Subcutaneous abdominal adipose tissue (tissue), 5 donors: Measurements from ENCODE around the gene SSTR5.

Source experiments
- H3K27ac ChIP-seq: one replicate; pipeline ENCODE4 v1.7.0; 2013; ENCODE audit warnings: low read depth, mild to moderate bottlenecking, inconsistent platforms, low read length, moderate library complexity
- H3K27me3 ChIP-seq, 5 donors: one replicate each; pipeline ENCODE4 v1.7.0; 2013; ENCODE audit warnings: low read length in 5 of 5, inconsistent platforms in 1 of 5; ENCODE audit not compliant: control insufficient read depth in 5 of 5, insufficient read depth in 4 of 5
- H3K36me3 ChIP-seq, 5 donors: one replicate each; pipeline ENCODE4 v1.7.0; 2013; ENCODE audit warnings: low read length in 5 of 5; ENCODE audit not compliant: control insufficient read depth in 5 of 5, insufficient read depth in 5 of 5
- H3K4me1 ChIP-seq, 5 donors: one replicate each; pipeline ENCODE4 v1.7.0; 2013; ENCODE audit warnings: low read length in 5 of 5, mild to moderate bottlenecking in 3 of 5, moderate library complexity in 1 of 5; ENCODE audit not compliant: control insufficient read depth in 5 of 5, insufficient read depth in 5 of 5
- H3K4me3 ChIP-seq, 5 donors: one replicate each; pipeline ENCODE4 v1.7.0; 2013; ENCODE audit warnings: low read length in 5 of 5, low read depth in 1 of 5
- H3K9ac ChIP-seq, 5 donors: one replicate each; pipeline ENCODE4 v1.7.0; 2013; ENCODE audit warnings: low read length in 5 of 5, mild to moderate bottlenecking in 4 of 5, moderate library complexity in 3 of 5
- H3K9me3 ChIP-seq, 5 donors: one replicate each; pipeline ENCODE4 v1.7.0; 2013; ENCODE audit warnings: low read length in 5 of 5; ENCODE audit not compliant: control insufficient read depth in 5 of 5
- donor health status: healthy.
- donor health status: healthy.
- donor health status: healthy.
- donor health status: healthy.
- donor health status: healthy.

The SSTR5 gene

GRCh38 chr16:1094601-1095449 is 22.3 kb downstream of the SSTR5 start:
- H3K27ac ChIP-seq, result no peak overlapping the region
- peaks cover 27 to 45% (median 33%) of the 10 kb centered on the region in 5 donors for H3K27me3 ChIP-seq
- peaks cover 0 to 5% (median 1%) of the 10 kb centered on the region in 5 donors for H3K4me1 ChIP-seq
- peaks cover 0 to 3% (median 0%) of the 10 kb centered on the region in 5 donors for H3K9me3 ChIP-seq
- no peaks in the 10 kb centered on the region for H3K36me3 ChIP-seq
- no peak overlapping the region for H3K9ac ChIP-seq
- no peak overlapping the region for H3K4me3 ChIP-seq

DNA sequence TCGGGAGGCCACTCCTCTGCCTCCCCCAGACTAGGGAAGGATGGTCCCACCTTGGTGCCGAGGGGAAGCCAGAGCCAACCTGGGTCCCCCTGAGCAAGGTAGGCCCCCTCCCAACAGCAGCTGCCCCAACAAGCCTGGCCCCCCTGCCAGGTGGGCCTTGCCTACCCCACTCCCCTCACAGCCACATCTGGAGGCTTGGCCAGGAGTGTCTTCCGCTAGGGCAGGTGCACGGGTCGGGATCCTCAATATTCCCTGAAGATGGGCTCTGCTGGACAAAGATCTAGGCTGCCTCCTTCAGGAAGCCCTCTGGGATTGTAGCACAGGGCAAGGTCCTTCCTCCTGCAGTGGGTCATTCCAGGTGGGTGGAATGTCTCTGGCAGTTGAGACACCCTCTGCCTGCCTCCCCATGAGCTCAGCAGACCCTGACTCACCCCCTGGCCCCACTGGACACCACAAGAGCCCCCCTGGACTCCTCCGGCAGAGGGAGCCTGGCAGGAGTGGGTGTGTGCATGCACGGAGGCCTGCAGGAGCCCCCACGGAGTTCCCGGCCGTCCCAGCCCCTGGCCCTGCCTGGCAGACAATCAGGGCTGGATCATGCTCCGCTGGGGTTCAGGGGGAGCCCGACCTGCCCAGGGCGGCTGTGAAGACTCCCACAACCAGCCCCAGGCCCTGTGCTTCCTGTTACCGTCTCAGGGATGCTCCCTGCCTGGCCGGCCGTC is 23.1 kb downstream of the SSTR5 start:
- Histone ChIP-seq H3K27me3 (peaks cover 28 to 44% (median 29%) of the 10 kb centered on the region in 5 donors), H3K27ac (no peak overlapping the region), H3K9me3 (peaks cover 0 to 3% (median 0%) of the 10 kb centered on the region in 5 donors), H3K9ac (no peak overlapping the region), H3K36me3 (no peaks in the 10 kb centered on the region), H3K4me3 (no peak overlapping the region), H3K4me1 (no peaks in the 10 kb centered on the region)

DNA sequence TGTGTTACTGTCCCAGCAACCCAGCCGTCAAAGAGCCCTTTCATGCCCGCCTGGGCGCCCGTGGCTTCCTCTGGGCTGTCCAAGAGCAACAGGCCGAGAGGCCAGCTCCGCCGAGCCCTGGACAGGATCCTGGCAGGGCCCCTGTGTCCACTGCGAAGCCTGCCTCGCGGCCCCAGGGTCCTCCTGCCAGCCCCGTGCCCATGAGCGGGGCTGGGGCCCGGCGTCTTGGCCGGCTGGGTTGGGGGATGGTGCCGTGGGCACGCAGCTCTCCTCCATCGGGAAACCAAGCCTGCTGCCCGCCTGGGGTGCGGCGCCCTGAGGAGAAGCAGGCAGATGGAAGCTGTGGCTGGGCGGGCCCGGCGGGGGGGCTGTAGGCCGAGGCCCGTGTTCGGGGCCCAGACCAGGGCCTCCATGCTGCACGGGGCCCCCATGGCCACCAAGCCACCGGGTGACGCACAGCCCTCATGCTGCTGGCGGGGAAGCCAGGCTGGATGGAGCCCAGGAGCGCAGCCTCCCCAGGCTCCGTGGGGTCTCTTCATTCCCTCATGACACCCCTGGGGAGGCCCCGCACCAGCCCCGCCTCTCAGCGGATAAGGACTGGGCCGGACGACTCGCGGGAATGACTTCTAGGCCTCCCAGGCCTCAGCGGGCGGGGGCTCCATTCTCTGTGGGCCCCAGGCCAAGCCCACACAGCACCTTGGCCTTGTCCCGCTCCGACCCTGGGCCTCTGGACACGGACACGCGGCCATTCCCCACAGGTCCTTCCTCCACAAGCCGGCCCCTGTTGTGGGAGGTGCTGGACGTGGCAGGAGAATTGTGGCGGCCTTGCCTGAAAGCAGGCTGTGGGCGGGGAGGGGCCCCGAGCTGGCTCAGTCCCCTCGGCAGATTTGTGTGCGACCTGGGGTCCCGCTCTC is 23.9 kb downstream of the SSTR5 start, which contains the start of gene C1QTNF8:
C1QTNF8 (minus strand) TSS at position 76 of the 914 bp plus-strand sequence. CDS start 1,322 bp downstream, outside the sequence.
- Histone ChIP-seq H3K9me3 (peaks cover 0 to 3% (median 0%) of the 10 kb centered on the region in 5 donors), H3K4me3 (no peak within 1 kb of the TSS), H3K9ac (no peak within 1 kb of the TSS), H3K4me1 (no peaks in the 10 kb centered on the region), H3K27ac (no peak within 1 kb of the TSS), H3K36me3 (no peaks in the 10 kb centered on the region), H3K27me3 (peaks cover 28 to 47% (median 29%) of the 10 kb centered on the region in 5 donors)

DNA sequence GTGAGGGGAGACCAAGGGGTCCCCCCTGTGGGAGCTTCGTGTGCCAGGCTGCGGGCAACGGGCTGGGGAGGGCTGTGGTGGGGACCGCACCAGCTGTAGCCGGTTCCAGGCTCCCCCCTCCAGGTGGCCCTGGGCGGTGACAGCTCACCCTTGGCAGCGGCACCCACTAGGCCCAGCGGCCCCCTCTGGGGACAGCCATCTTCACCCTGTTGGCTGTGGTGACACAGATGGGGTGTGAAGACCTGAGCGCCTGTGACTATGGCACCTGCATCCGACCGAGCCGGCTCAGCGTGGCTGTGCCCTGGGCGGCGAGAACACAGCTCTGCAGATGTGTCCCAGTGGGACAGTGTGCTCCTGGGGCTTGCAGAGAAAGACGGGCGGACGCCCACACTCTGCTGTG is 24.6 kb downstream of the SSTR5 start:
- H3K4me3 ChIP-seq, result no peak overlapping the region
- no peaks in the 10 kb centered on the region for H3K4me1 ChIP-seq
- H3K9me3 ChIP-seq, result peaks cover 0 to 3% (median 0%) of the 10 kb centered on the region in 5 donors
- H3K36me3 ChIP-seq, result no peaks in the 10 kb centered on the region
- H3K9ac ChIP-seq, result no peak overlapping the region
- H3K27ac ChIP-seq, result no peak overlapping the region
- peaks cover 23 to 53% (median 33%) of the 10 kb centered on the region in 5 donors for H3K27me3 ChIP-seq

DNA sequence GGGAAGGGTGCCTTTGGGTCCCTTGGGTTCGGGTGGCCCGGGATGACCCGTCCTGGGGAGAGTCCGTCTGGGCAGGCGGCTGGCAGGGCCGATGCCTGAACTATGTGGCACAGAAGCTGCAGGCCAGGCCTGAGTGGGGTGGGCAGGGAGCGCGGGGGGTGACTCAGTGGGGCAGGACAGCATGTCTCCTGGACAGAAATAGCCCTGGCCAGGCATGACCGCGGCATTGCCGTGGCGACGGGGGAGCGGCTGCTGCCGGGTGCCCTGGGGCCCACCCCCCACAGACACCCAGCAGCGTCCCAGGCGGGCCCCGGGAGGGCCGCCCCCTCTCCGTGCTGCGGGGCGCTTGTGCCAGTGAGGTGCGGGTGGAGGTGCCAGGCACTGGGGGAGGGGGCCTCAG is 25.3 kb downstream of the SSTR5 start:
- H3K4me1 ChIP-seq, result peaks cover 0 to under 1% (median 0%) of the 10 kb centered on the region in 5 donors
- H3K4me3 ChIP-seq, result no peak overlapping the region
- no peaks in the 10 kb centered on the region for H3K36me3 ChIP-seq
- H3K27ac ChIP-seq, result no peak overlapping the region
- H3K27me3 ChIP-seq, result peaks cover 22 to 54% (median 33%) of the 10 kb centered on the region in 5 donors
- H3K9ac ChIP-seq, result no peak overlapping the region
- peaks cover 0 to 3% (median 0%) of the 10 kb centered on the region in 5 donors for H3K9me3 ChIP-seq

- Histone ChIP-seq H3K4me1 (peaks cover 0 to 5% (median 4%) of the 10 kb centered on the region in 5 donors), H3K27me3 (peaks cover 26 to 60% (median 36%) of the 10 kb centered on the region in 5 donors), H3K4me3 (no peak overlapping the region), H3K9ac (no peak overlapping the region), H3K36me3 (no peaks in the 10 kb centered on the region), H3K9me3 (peaks cover 0 to 2% (median 0%) of the 10 kb centered on the region in 5 donors), H3K27ac (no peak overlapping the region)
Observed at GRCh38 chr16:1098266-1098991, 25.9 kb downstream of the SSTR5 start.

- H3K9me3 ChIP-seq, result no peaks in the 10 kb centered on the region
- H3K9ac ChIP-seq, result no peak overlapping the region
- H3K36me3 ChIP-seq, result no peaks in the 10 kb centered on the region
- H3K4me1 ChIP-seq, result peaks cover 0 to 5% (median 4%) of the 10 kb centered on the region in 5 donors
- peaks cover 34 to 69% (median 42%) of the 10 kb centered on the region in 5 donors for H3K27me3 ChIP-seq
- no peak overlapping the region for H3K4me3 ChIP-seq
- H3K27ac ChIP-seq, result no peak overlapping the region
Observed at GRCh38 chr16:1099189-1100083, 26.9 kb downstream of the SSTR5 start.

DNA sequence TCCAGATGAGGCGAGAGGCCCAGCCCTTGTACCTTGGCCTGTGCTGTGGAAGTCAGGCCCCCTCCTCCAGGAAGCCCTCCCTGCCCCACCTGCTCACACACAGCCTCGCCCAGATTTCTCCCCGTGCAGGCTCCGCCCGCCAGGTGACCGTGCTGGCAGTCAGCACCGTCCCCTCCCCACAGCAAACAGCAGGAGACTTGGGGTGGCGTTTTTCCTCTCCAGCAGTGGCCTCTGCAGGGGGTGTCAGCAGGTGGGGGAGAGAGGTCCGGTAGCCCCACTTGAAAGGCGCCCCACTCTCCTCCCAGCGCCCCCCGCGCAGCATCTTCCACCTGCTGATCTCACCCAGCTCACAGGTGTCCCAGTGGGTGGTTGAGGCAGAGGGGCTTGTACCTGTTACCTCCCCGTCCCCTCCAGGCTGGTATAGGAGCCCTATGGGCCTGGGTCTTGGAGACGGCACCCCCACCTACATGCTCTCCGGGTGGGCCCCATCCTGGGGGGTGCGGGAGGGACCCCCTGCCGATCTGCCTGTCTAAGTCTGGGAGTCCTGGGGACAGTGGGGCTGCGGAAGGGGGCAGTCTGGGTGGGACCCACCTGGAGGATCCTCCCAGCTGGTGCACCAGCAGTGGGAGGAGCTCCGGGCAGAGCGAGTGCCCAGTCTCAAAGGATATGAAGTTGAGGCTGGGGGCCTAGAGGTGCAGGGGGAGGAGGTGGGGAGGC is 27.7 kb downstream of the SSTR5 start:
- no peak overlapping the region for H3K9ac ChIP-seq
- peaks cover 0 to 5% (median 4%) of the 10 kb centered on the region in 5 donors for H3K4me1 ChIP-seq
- no peaks in the 10 kb centered on the region for H3K9me3 ChIP-seq
- H3K27ac ChIP-seq, result no peak overlapping the region
- H3K27me3 ChIP-seq, result peaks cover 40 to 75% (median 50%) of the 10 kb centered on the region in 5 donors
- no peaks in the 10 kb centered on the region for H3K36me3 ChIP-seq
- H3K4me3 ChIP-seq, result no peak overlapping the region
